Measurements from ENCODE around the gene SFTPD.

SFTPD gene

GRCh38 chr10:79928028-79928583 is 20.8 kb downstream of the SFTPD start:
- H3F3A ChIP-seq (ENCODE audit: insufficient read depth, low read length): no peaks in the 10 kb centered on the region
- H3K27me3 ChIP-seq (ENCODE audit: insufficient read depth, low read length): no peaks in the 10 kb centered on the region
- H3K4me2 ChIP-seq (ENCODE audit: low read length): no peak overlapping the region
- H3K4me3 ChIP-seq (ENCODE audit: low read depth, low read length, poor library complexity, severe bottlenecking): no peak overlapping the region
- no peak for TF ChIP-seq CTCF (IDR thresholded peaks at IDR 0.05; ENCODE audit: low read length)
- no peak for TF ChIP-seq EZH2 (IDR thresholded peaks at IDR 0.05; ENCODE audit: borderline replicate concordance, low read length)
- no peak overlapping the region for H3K27ac ChIP-seq (ENCODE audit: low read depth, low read length, poor library complexity, severe bottlenecking)
- H3K9me3 ChIP-seq (ENCODE audit: low read length): no peaks in the 10 kb centered on the region
- H2AFZ ChIP-seq (ENCODE audit: low read length): no peak overlapping the region
- H4K20me1 ChIP-seq (ENCODE audit: insufficient read depth, low read length): no peaks in the 10 kb centered on the region
- H3K9ac ChIP-seq (ENCODE audit: low read length): no peak overlapping the region
- H3K9me2 ChIP-seq (ENCODE audit: low read depth, low read length): no peaks in the 10 kb centered on the region
- no peaks in the 10 kb centered on the region for H3K79me2 ChIP-seq (ENCODE audit: insufficient read depth, low read length)
- no peaks in the 10 kb centered on the region for H3K36me3 ChIP-seq (ENCODE audit: insufficient read depth, low read length)
- no peaks in the 10 kb centered on the region for H3K4me1 ChIP-seq (ENCODE audit: insufficient read depth, low read length, severe bottlenecking)

GRCh38 chr10:79927111-79927828 is 21.6 kb downstream of the SFTPD start:
- no peaks in the 10 kb centered on the region for H3F3A ChIP-seq (ENCODE audit: insufficient read depth, low read length)
- TF ChIP-seq CTCF (IDR thresholded peaks at IDR 0.05; ENCODE audit: low read length) (no peak), EZH2 (IDR thresholded peaks at IDR 0.05; ENCODE audit: borderline replicate concordance, low read length) (no peak)
- no peak overlapping the region for H3K4me2 ChIP-seq (ENCODE audit: low read length)
- H3K9me2 ChIP-seq (ENCODE audit: low read depth, low read length): no peaks in the 10 kb centered on the region
- no peaks in the 10 kb centered on the region for H3K4me1 ChIP-seq (ENCODE audit: insufficient read depth, low read length, severe bottlenecking)
- no peak overlapping the region for H2AFZ ChIP-seq (ENCODE audit: low read length)
- H3K27me3 ChIP-seq (ENCODE audit: insufficient read depth, low read length): no peaks in the 10 kb centered on the region
- H3K27ac ChIP-seq (ENCODE audit: low read depth, low read length, poor library complexity, severe bottlenecking): no peak overlapping the region
- H3K9me3 ChIP-seq (ENCODE audit: low read length): no peaks in the 10 kb centered on the region
- H4K20me1 ChIP-seq (ENCODE audit: insufficient read depth, low read length): no peaks in the 10 kb centered on the region
- no peaks in the 10 kb centered on the region for H3K36me3 ChIP-seq (ENCODE audit: insufficient read depth, low read length)
- no peaks in the 10 kb centered on the region for H3K79me2 ChIP-seq (ENCODE audit: insufficient read depth, low read length)
- H3K4me3 ChIP-seq (ENCODE audit: low read depth, low read length, poor library complexity, severe bottlenecking): no peak overlapping the region
- H3K9ac ChIP-seq (ENCODE audit: low read length): no peak overlapping the region

GRCh38 chr10:79926037-79926436 is 22.9 kb downstream of the SFTPD start:
- H3K27ac ChIP-seq (ENCODE audit: low read depth, low read length, poor library complexity, severe bottlenecking): no peak overlapping the region
- H3K9me3 ChIP-seq (ENCODE audit: low read length): no peaks in the 10 kb centered on the region
- H4K20me1 ChIP-seq (ENCODE audit: insufficient read depth, low read length): no peaks in the 10 kb centered on the region
- no peak overlapping the region for H3K9ac ChIP-seq (ENCODE audit: low read length)
- H3K4me3 ChIP-seq (ENCODE audit: low read depth, low read length, poor library complexity, severe bottlenecking): no peak overlapping the region
- H2AFZ ChIP-seq (ENCODE audit: low read length): no peak overlapping the region
- H3K27me3 ChIP-seq (ENCODE audit: insufficient read depth, low read length): no peaks in the 10 kb centered on the region
- TF ChIP-seq CTCF (IDR thresholded peaks at IDR 0.05; ENCODE audit: low read length): no peak
- TF ChIP-seq EZH2 (IDR thresholded peaks at IDR 0.05; ENCODE audit: borderline replicate concordance, low read length): no peak
- H3K4me2 ChIP-seq (ENCODE audit: low read length): no peak overlapping the region
- no peaks in the 10 kb centered on the region for H3F3A ChIP-seq (ENCODE audit: insufficient read depth, low read length)
- no peaks in the 10 kb centered on the region for H3K36me3 ChIP-seq (ENCODE audit: insufficient read depth, low read length)
- H3K9me2 ChIP-seq (ENCODE audit: low read depth, low read length): no peaks in the 10 kb centered on the region
- H3K79me2 ChIP-seq (ENCODE audit: insufficient read depth, low read length): no peaks in the 10 kb centered on the region
- H3K4me1 ChIP-seq (ENCODE audit: insufficient read depth, low read length, severe bottlenecking): no peaks in the 10 kb centered on the region
